CD4-positive, alpha-beta T cell (primary cell): ENCODE data around the gene MCCC1. TPM values are rescaled to one million over a fixed set of nuclear protein-coding genes. Genes with fewer than 3 reads are reported as not detected.

Source experiments
- ATAC-seq: fragments of 200-7000 bp; cut with Tn5 transposase; one replicate; pipeline ENCODE4 v1.10.0; 2022; ENCODE audit warnings: mild to moderate bottlenecking; ENCODE audit not compliant: poor library complexity
- CTCF ChIA-PET: fragments of 350-600 bp; sonication (Branson Sonifier 250); formaldehyde crosslinking; loops from one replicate; lab custom pipeline; 2021; ENCODE audit warnings: antibody characterized with exemption, inconsistent platforms; lab: Charles Lee
- POLR2A ChIA-PET: fragments of 350-600 bp; sonication (Branson Sonifier 250); formaldehyde crosslinking; loops from one replicate; lab custom pipeline; 2021; ENCODE audit warnings: antibody characterized with exemption, inconsistent platforms; lab: Charles Lee
- DNase-seq, 14 experiments: peaks; one replicate each; pipeline ENCODE4 v3.0.0-alpha.2; 2013 to 2020; ENCODE audit warnings: mixed read lengths in 2 of 14
- H3K27ac ChIP-seq, 2 donors: one replicate each; pipeline versions ENCODE4 v1.5.1 to v1.7.0; 2013; ENCODE audit warnings: low read length in 2 of 2, low read depth in 1 of 2, mild to moderate bottlenecking in 1 of 2
- H3K27me3 ChIP-seq, 2 experiments: 1 replicate in 1 of 2; 2 replicates in 1 of 2; pipeline versions ENCODE4 v1.6.1 to v1.7.0; 2013; ENCODE audit warnings: low read length in 2 of 2, control low read depth in 1 of 2, mild to moderate bottlenecking in 1 of 2, moderate library complexity in 1 of 2; ENCODE audit not compliant: insufficient read depth in 2 of 2, control insufficient read depth in 1 of 2
- H3K36me3 ChIP-seq: one replicate; pipeline ENCODE4 v1.6.1; 2013; ENCODE audit warnings: low read length, control low read depth; ENCODE audit not compliant: insufficient read depth
- H3K4me1 ChIP-seq: one replicate; pipeline ENCODE4 v1.6.1; 2013; ENCODE audit warnings: low read length, control low read depth; ENCODE audit not compliant: insufficient read depth
- H3K4me3 ChIP-seq: one replicate; pipeline ENCODE4 v1.5.1; 2013; ENCODE audit warnings: mild to moderate bottlenecking, low read length, moderate library complexity
- H3K9me3 ChIP-seq, 2 experiments: 1 replicate in 1 of 2; 2 replicates in 1 of 2; pipeline versions ENCODE4 v1.6.1 to v1.7.0; 2013; ENCODE audit warnings: low read length in 2 of 2, mild to moderate bottlenecking in 2 of 2, control low read depth in 1 of 2, moderate library complexity in 1 of 2; ENCODE audit not compliant: control insufficient read depth in 1 of 2, insufficient read depth in 1 of 2
- H3K27ac Mint-ChIP-seq: one replicate; pipeline ENCODE4 v1.8.0; 2020; ENCODE audit warnings: mixed read lengths
- H3K27me3 Mint-ChIP-seq: one replicate; pipeline ENCODE4 v1.8.0; 2021; ENCODE audit warnings: mixed read lengths
- H3K36me3 Mint-ChIP-seq: one replicate; pipeline ENCODE4 v1.8.0; 2021; ENCODE audit warnings: low read depth, mixed read lengths
- H3K4me1 Mint-ChIP-seq: one replicate; pipeline ENCODE4 v1.8.0; 2021; ENCODE audit warnings: low read depth, mixed read lengths
- H3K4me3 Mint-ChIP-seq: one replicate; pipeline ENCODE4 v1.8.0; 2020; ENCODE audit warnings: mild to moderate bottlenecking, mixed read lengths
- H3K9me3 Mint-ChIP-seq: one replicate; pipeline ENCODE4 v1.8.0; 2020; ENCODE audit warnings: mixed read lengths
- CTCF ChIP-seq: fragments of 200-600 bp; IDR thresholded peaks from one replicate; pipeline ENCODE4 v1.8.0; 2022; ENCODE audit warnings: antibody characterized with exemption, mild to moderate bottlenecking
- intact Hi-C, 2 experiments: fragments of 100-400 bp; cut with DNase I in 1 of 2; cut with micrococcal nuclease in 1 of 2; formaldehyde crosslinking; loops; one replicate each; pipeline versions ENCODE4 v1.15.1 to v1.9.0; 2023 to 2025; cut with DNase I, micrococcal nuclease
- total RNA-seq, 174 experiments: library from RNA in 2 of 174; stranded (reverse) in 2 of 174; gene quantifications; one replicate each; pipeline ENCODE4 v1.2.3 and lab custom pipeline; 2021 to 2026

Gene MCCC1
- total RNA-seq, 2 experiments from 2014 or later = 16.4 to 16.7 TPM

GRCh38 chr3:183142199-183142598 is 42.9 kb upstream of the MCCC1 start:
- no peak overlapping the region for H3K27ac ChIP-seq
- no peaks in the 10 kb centered on the region for H3K4me1 ChIP-seq
- H3K4me3 ChIP-seq = no peak overlapping the region
- Mint-ChIP-seq H3K4me1 (no peaks in the 10 kb centered on the region), H3K9me3 (no peaks in the 10 kb centered on the region), H3K4me3 (no peak overlapping the region), H3K27me3 (no peaks in the 10 kb centered on the region), H3K27ac (no peak overlapping the region), H3K36me3 (no peaks in the 10 kb centered on the region)
- CTCF ChIA-PET = no interaction called here
- no peak for ATAC-seq
- DNase-seq = no peak
- POLR2A ChIA-PET = no interaction called here
- intact Hi-C loops = no loop called here
- no peak for TF ChIP-seq CTCF
- H3K36me3 ChIP-seq = no peaks in the 10 kb centered on the region
- H3K9me3 ChIP-seq = no peaks in the 10 kb centered on the region
- H3K27me3 ChIP-seq = no peaks in the 10 kb centered on the region

DNA sequence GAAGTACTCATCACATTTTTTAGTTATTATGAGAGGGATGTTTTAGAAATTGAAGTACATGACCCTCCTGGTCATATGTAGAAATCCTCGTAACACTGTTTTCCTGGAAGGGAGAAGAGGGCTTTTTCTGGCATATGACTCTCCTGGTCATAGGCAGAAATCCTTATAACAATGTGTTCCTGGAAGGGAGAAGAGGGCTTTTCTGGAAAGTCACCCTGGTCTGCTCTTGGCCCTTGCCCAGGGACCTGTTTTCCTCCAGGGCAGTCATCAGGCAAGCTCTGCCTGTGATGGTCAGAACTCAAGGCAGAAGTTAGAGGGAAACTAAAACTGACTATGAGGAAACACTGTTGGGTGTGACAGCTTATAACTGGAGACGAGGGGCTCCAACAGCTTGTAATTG is 35.5 kb upstream of the MCCC1 start:
- Mint-ChIP-seq H3K4me3 (no peak overlapping the region), H3K27me3 (no peaks in the 10 kb centered on the region), H3K4me1 (no peaks in the 10 kb centered on the region), H3K27ac (no peak overlapping the region), H3K9me3 (no peaks in the 10 kb centered on the region), H3K36me3 (peaks cover 26% of the 10 kb centered on the region)
- Histone ChIP-seq H3K36me3 (no peaks in the 10 kb centered on the region), H3K9me3 (peaks cover under 1 to 8% of the 10 kb centered on the region in 2 experiments), H3K4me3 (no peak overlapping the region), H3K27me3 (no peaks in the 10 kb centered on the region), H3K27ac (no peak overlapping the region), H3K4me1 (no peaks in the 10 kb centered on the region)
- CTCF ChIA-PET = no interaction called here
- ATAC-seq = no peak
- intact Hi-C loops = no loop called here
- TF ChIP-seq CTCF = no peak
- POLR2A ChIA-PET = no interaction called here
- DNase-seq = no peak

DNA sequence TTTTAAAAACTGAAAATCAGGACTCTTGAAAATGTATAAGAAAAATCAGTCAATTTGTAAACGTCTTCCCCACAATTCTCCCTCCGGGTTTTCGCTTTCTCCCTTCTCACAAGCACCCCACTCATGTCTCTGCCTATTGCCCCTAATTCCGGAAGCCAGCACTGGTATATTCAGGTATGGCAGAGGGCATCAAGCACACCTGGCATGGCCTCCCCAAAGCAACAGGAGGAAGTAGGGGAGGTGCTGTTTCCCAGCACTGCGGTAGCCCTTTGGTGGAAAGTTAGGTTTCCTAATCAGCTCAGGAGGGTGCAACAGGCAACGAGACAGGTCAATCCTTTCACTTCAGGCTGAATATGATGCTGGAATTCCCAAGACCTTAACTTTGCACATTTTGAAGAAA is 33.1 kb upstream of the MCCC1 start:
- H3K36me3 ChIP-seq = no peaks in the 10 kb centered on the region
- intact Hi-C loops = no loop called here
- no peak overlapping the region for H3K4me3 ChIP-seq
- H3K9me3 ChIP-seq = peaks cover 8 to 10% of the 10 kb centered on the region in 2 experiments
- no peak for DNase-seq
- ChIA-PET CTCF (no interaction called here), POLR2A (no interaction called here)
- no peak overlapping the region for H3K27ac Mint-ChIP-seq
- TF ChIP-seq CTCF = no peak
- no peaks in the 10 kb centered on the region for H3K4me1 Mint-ChIP-seq
- no peak for ATAC-seq
- H3K27me3 ChIP-seq = no peaks in the 10 kb centered on the region
- H3K36me3 Mint-ChIP-seq = peaks cover 26% of the 10 kb centered on the region
- no peaks in the 10 kb centered on the region for H3K4me1 ChIP-seq
- no peak overlapping the region for H3K4me3 Mint-ChIP-seq
- H3K27ac ChIP-seq = no peak overlapping the region
- no peaks in the 10 kb centered on the region for H3K27me3 Mint-ChIP-seq
- H3K9me3 Mint-ChIP-seq = peaks cover 7% of the 10 kb centered on the region
